Measurements from ENCODE around the gene FCHSD2. TPM values are rescaled to one million over a fixed set of nuclear protein-coding genes. Genes with fewer than 3 reads are reported as not detected.

Gene FCHSD2
- total and polyA plus RNA-seq, 9 of the 15 experiments (the other 6 are each of a cell fraction or from before 2014, with no cell fraction given), result 1.8 to 14.7 (median 6.4) TPM

- TF ChIP-seq ZNF717 (CRISPR knock-in tag; IDR thresholded peaks at IDR 0.05), result no peak
- TF ChIP-seq ARID4B (CRISPR knock-in tag; IDR thresholded peaks at IDR 0.05), result no peak
These were observed 27.3 kb downstream of the FCHSD2 start (continued) for GRCh38 chr11:73114835-73115220.

- no TSS peak for BruUV-seq (replicated peaks)
- H3K9me1 ChIP-seq (ENCODE audit: control insufficient read depth, insufficient read depth, low read length), result no peaks in the 10 kb centered on the region
- no peak overlapping the region for H2AFZ ChIP-seq (ENCODE audit: low read depth, low read length)
- ChIA-PET CTCF (ENCODE audit: low intra/inter-chr PET ratio) (no interaction called here), POLR2A (interaction anchor here (0.6 kb wide), 1 partner anchor 107 kb away, joined by 3 read pairs; no protein-coding TSS in a partner anchor)
- intact Hi-C loops (cut with micrococcal nuclease), result no loop called here
- DNase-seq (ENCODE audit: extremely low read depth in 1 of 4, low spot score in 3 of 4), result no peak
- no peaks in the 10 kb centered on the region for H4K20me1 ChIP-seq (replicated peaks; ENCODE audit: control insufficient read depth, insufficient read depth, low read length)
- FAIRE-seq, result no peak
- H3K27me3 ChIP-seq (ENCODE audit: control insufficient read depth in 2 of 2, insufficient read depth in 2 of 2, low read length in 2 of 2), result no peaks in the 10 kb centered on the region
- no peak overlapping the region for H3K4me3 ChIP-seq
- TF ChIP-seq KLF13 (tag; IDR thresholded peaks at IDR 0.05; ENCODE audit: borderline replicate concordance, low read depth), result no peak
- no peak for TF ChIP-seq CREBBP (IDR thresholded peaks at IDR 0.05; ENCODE audit: low read depth, low read length)
- TF ChIP-seq TCF7L2 (IDR thresholded peaks at IDR 0.05; ENCODE audit: low read depth, low read length), result no peak
- no peak for TF ChIP-seq DIDO1 (tag; IDR thresholded peaks at IDR 0.05; ENCODE audit: low read depth)
- TF ChIP-seq ZC3H4 (CRISPR knock-in tag; IDR thresholded peaks at IDR 0.05; ENCODE audit: borderline replicate concordance), result no peak
- no peak for TF ChIP-seq HOXB6 (CRISPR knock-in tag; IDR thresholded peaks at IDR 0.05; ENCODE audit: borderline replicate concordance)
- no peak for TF ChIP-seq IFI16 (CRISPR knock-in tag; IDR thresholded peaks at IDR 0.05)
- H3K4me2 ChIP-seq (ENCODE audit: insufficient read depth, low read length), result no peak overlapping the region
- no peak overlapping the region for H3K27ac ChIP-seq (ENCODE audit: extremely low read depth, low read depth, low read length)
- H3K9me3 ChIP-seq (replicated peaks; ENCODE audit: control insufficient read depth, insufficient read depth, low read depth, low read length), result peaks cover 2% of the 10 kb centered on the region; the same call in 1 of the 2 replicates
- WGBS (ENCODE audit: insufficient coverage, low coverage, missing lambda C conversion rate), result 90% methylated on average over 4 of the region's 4 CpGs
- no peak overlapping the region for H3K9ac ChIP-seq (ENCODE audit: insufficient read depth in 1 of 2, low read depth in 2 of 2, low read length in 2 of 2)
- H3K4me1 ChIP-seq (replicated peaks in 1 of 2; ENCODE audit: control insufficient read depth in 2 of 2, insufficient read depth in 2 of 2, low read length in 2 of 2), result no peaks in the 10 kb centered on the region
- no peaks in the 10 kb centered on the region for H3K36me3 ChIP-seq (ENCODE audit: control insufficient read depth, insufficient read depth, low read length)
- in situ Hi-C loops (cut with MboI), result no loop called here
- ATAC-seq, result no peak
- no peaks in the 10 kb centered on the region for H3K79me2 ChIP-seq (ENCODE audit: control insufficient read depth, insufficient read depth, low read length)
These were observed 27.8 kb downstream of the FCHSD2 start for GRCh38 chr11:73114110-73114834.

Measured in K562 (cell line).